DMS153 treated with DMSO at 0.1 percent for 48 hours (cell line): ENCODE data around the gene MOCS3.

Source experiments
- DNase-seq: peaks from one replicate; lab custom pipeline; 2025; ENCODE audit not compliant: unreplicated experiment; lab: John Stamatoyannopoulos, UW

Gene MOCS3

DNA sequence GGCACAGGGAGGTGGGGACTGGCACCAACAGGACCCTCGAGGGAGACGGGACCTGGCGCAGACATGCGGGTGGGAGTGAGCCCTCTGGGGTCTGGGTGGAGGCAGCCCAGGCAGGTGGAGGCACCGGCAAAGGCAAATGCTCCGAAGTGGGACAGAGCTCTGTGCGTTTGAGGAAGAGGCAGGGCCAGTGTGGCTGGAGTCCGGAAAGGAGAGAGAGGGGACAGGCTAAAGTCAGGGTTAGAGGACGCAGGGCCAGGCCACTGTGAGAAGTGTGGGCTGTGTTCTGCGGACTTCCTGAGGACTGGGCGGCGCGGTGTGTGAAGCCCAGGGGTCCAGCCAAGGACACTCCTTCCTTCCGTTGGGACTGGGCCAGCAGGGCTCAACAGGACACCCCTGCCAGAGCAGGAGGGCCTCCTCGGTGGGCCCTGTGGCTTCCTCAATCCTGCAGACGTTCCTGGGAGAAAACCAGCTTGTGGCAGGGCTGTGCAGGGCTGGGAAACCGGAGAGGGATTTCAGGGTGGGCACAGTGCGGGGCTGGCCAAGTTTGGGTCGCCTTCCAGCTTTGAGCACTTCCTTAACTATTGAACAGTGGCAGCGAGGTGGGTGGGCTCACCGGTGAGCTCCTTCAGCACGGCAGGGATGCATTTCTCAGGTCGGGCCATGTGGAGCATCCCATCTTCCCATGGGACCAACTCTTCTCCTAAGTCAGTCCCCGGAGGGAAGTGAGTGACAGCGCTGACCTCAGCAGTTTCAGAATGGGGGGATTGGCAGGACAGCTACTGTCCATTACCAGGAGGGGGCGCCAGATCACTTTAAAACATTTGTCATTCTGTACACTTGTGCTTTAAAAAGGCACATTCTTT lies 22.5 kb downstream of the MOCS3 start:
- DNase-seq, result peak; percentile 20

DNA sequence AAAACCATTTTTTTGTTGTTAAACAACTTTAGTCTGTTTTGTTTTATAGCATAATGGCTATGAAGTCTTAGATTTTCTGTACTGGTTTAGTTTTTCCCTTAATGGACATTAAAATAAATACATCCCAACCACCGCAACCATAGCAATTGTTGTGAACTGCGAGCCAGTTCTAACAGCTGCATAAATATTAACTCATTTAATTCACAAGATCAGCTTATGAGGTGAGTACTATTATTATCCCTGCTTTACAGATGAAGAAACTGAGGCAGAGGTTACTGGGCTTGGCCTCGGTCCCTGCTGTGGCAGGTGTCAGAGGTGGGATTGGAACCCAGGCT lies 23.1 kb downstream of the MOCS3 start:
- no peak for DNase-seq

DNA sequence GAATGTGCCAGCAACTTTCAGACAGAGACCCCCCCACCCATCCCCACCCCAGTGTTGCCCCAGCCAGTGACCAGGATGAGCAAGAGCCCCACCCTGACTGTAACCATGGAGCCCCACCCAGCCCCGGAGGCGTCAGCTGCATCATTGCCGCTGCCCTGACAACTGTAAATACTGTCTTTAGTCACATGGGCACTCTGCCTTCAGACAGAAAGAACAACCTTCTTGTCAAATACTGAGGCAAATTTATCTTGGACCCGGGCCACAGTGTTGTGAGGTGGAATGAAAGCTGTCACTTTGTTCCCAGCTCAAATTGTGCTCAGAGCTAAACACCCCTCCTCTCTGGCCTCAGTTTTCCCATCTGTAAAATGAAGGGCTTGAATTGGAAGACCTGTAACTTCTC lies 23.7 kb downstream of the MOCS3 start:
- DNase-seq, result peak; percentile 9

DNA sequence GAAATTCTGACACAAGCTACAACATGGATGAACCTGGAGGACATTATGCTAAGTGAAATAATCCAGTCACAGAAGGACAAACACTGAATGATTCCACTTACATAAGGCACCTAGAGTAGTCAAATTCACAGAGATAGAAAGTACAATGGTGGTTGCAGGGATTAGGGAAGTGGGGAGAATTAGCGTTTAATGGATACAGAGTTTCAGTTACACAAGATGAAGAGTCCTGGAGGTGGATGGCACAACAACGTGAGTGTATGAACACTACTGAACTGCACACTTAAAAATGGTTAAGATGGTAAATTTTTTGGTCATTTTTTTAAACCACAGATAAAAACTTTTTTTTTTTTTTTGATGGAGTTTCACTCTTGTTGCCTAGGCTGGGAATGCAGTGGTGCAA lies 24.7 kb downstream of the MOCS3 start:
- DNase-seq, result no peak

DNA sequence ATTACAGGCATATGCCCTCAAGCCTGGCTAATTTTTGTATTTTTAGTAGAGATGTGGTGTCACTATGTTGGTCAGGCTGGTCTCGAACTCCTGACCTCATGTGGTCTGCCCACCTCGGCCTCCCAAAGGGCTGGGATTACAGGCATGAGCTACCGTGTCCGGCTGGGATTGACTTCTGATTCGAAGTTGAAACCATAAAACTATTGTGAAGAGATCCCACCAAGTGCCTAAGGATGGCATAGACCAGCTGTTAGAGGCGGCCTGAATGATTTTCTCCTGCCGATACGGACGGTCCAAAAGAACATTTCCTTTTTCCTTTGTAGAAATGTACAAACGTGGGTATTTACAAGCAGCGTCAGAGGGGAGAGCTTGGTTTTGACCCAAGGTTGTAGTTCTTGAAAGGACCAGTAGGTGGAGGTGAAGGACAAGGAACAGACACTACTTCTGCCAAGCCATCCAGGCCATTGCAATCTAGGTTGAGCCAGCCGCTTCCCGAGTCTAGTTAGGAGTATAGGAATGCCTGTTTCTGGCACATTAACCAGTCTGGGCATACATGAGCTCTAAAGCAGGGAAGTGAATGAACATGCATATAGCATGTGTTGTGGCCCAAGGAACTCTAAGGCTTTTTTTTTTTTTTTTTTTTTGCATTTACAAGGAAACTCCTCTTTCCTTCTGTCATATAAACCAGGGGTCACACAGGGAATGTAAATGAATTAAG lies 29.0 kb downstream of the MOCS3 start:
- peak; percentile 67 for DNase-seq

DNA sequence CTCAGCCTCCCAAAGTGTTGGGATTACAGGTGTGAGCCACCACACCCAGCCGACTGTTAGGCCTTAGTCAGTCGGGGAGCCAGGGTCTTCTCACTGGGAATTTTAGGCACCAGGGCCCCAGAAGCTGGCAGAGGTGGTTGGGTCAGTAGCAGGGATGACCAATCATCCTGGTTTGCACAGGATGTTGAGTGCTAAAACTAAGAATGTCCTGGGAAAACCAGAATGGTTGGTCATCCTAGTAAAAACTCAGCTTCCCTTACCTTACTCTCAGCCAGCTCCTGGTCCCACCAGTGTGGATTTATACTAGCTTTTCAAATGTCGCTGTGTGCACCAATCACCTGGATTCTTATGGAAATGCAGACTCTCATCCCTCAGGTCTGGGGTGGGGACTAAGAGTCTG lies 32.5 kb downstream of the MOCS3 start:
- no peak for DNase-seq

DNA sequence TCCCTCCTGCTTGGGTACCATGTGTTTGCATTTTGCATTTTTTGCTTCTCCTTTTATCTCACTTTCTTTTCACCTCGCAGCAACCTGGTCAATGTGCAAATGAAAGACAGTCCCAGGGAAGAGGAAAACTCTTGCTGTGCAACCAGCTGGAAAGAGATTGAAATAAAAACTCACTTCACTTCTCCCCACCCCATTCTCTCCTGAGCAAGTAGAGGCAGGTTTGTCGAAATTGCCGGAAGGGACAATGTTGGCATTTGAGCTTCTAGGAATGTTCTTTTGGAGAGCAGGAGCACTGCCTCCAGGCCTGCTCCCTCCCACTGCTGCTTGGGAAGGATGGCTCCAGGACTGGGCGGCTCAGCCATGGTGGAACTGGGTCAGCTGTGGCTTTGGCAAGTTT lies 33.7 kb downstream of the MOCS3 start:
- no peak for DNase-seq

DNA sequence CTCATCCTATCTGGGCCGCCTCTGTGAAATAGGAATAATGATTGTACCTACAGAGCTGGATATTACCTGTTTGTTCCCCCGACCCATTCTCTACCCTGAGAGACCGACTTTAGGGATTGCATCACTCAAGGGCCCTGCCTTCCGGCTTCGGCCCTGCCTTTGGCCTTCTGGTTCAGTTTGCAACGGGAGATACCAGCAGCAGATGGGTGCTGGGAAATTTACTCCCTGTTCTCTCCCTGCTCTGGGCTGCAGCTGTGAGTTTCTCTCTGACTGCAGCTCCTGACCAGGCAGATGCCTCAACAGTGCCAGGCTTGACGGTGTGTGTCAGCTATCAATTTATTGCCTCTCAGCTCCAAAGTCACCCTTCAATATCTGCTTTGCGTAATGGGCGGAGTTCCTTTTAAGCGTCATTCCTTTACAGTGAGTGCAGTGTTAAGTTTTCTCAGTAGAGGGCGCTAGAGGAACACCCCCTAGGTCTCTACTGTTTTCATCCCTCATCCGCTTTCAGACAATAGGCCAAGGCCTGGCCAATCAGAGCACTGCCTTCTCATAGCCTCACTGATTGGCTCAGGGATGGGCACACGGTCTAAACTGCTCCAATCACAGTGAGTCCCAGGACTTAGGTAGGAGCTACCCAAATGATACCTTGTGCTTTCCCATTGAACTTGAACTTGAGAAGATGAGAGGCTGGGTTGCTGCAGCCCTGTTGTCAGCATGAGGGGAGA lies 34.3 kb downstream of the MOCS3 start:
- peak; percentile 21 for DNase-seq

DNA sequence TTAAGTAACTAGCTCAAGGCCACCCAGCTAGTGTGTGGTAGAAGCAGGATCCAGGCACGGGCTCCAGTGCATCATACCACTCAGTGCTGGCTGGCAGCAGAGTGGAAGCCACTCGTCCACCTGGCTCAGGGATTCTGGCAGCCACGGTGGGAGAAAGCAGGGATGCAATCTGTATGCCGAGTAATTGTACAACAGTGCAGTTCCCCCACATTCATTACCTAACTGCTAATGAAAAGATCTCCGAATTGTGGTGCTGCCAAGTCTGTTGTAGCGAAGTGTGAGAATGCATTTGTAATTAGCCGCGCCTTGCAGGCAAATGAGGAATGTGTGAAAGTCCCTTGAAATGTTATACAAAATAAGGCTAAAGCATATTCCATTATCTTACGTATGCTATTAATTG lies 35.3 kb downstream of the MOCS3 start:
- no peak for DNase-seq

DNA sequence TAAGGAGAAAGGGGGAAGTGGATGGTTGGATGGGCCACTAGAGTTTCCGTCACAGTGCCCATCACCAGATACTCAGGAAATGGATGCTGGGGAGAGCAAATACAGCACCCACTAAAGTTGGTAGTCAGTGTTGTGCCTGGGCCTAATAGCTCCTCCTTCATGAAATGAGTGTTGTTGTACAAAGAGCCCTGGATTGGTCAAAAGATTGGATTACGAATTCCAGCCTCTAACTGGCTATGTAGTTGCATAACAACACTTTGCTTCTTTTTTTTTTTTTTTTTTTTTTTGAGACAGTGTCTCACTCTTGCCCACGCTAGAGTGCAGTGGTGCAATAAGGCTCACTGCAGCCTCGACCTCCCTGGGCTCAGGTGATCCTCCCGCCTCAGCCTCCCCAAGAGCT lies 36.9 kb downstream of the MOCS3 start:
- no peak for DNase-seq

DNA sequence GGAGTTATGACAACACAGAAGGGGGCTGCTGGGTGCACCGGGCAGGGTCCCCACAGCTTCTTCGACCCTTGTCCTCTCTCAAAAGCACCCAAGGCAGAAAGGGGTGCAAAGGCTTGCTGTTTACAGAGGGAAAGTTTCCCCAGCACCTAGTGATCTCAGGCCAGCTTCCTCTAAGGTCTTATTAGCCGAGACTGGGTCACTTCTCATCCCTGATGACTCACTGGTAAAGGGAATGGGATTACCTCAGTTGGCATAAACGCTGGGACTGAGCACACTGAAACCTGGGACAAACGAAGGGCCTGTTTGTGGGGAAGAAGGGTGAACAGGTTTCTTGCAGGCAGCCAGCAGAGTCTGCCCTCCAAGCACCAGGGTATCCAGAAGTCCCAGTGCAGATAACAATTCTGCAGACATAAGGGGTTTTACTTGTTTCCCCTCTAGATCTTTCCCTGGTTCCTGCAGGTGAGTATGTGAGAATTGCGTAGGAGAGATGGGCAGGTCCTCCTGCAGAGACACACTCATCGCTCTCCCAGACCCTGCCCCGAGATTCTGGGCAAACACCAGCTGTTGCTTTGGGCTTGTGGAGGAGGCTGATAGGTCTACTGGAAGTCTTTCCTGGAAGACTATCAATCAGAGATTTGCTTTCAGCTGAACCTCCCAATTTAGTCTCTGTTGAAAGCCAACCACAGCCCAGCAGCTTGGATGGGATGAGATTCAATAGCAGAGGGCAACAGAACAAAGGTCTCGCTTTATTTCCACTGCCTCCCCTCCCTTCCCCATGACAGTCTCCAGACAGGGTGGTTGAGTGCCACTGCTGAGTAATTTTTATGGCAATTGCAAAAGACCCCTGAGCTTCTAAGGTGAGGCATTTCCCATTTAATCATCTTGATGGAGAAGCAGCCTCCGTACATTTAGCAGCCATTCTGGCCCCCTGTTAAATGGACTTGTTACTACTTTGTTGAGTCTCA lies 38.6 kb downstream of the MOCS3 start:
- DNase-seq, result no peak

DNA sequence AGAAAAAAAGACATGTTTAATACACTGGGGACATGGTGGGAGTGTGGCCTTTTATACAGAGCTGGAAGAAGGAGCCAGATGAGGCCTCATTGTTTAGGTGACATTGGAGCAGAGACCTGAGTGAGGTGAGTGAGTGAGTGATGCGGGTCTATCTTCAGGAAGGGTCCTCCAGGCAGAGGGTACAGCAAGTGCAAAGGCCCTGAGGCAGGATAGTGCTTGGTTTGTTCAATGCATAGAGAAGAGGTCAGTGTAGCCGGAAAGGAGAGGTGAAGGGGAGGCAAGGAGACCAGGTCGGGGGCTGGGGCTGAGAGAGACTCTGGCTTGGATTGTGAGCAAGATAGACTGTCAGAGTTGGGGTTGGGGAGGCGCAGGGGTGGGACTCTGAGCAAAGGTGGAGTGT lies 40.7 kb downstream of the MOCS3 start:
- no peak for DNase-seq

DNA sequence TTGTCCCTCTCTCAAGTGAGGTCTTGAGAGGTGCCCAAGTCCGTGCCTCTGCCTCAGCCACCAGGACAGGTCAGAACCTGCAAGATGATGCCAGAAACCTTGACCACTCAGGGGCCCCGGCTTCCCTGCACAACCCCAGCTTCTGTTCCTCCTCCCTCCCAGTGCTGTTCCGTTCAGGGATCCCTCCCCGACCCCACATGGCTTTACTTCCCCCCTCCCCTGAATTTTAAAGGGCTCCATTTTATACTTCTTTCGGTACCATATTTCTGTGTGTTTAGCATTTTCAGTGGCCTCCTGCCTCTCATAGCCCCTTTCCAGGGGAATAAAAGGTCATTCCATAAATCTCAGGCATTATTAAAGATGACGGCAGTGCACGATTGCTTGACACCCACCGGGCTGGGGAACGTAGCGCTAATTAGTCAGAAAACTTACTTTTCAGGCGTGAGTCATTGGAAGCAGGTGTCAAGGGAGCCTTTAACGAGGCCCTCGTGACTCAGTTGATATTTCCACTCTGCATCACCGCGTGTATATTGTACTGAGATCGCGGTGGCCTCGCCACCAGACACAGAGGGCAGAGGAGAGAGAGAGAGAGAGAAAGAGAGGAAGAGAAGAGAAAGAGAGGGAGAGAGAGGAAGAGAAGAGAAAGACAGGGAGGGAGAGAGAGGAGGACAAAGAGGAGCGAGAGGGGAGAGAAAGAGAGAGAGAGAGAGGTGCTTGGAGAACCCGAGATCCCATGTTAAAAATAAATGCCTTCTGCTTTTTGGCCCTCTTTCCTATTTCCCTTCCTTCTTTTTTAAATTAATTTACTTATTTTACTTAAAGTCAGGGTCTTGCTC lies 43.0 kb downstream of the MOCS3 start:
- DNase-seq, result no peak

DNA sequence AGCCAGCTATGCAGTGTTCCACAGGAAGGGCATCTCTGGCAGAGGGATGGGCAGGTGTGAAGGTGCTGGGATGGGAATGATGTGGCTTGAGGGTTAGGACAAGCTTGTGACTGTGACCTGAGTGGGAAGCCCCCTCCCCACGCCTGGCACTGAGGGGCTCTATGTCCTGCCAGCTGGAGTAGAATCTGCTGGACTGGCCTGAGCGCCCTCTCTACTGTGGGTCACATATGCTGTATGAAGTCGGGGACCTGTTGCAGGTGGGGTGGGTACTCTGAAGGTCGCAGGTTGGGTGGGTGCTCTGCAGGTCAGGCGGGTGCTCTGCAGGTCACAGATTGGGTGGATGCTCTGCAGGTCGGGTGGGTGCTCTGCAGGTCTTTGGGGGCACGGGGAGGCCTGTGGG lies 44.0 kb downstream of the MOCS3 start:
- no peak for DNase-seq

DNA sequence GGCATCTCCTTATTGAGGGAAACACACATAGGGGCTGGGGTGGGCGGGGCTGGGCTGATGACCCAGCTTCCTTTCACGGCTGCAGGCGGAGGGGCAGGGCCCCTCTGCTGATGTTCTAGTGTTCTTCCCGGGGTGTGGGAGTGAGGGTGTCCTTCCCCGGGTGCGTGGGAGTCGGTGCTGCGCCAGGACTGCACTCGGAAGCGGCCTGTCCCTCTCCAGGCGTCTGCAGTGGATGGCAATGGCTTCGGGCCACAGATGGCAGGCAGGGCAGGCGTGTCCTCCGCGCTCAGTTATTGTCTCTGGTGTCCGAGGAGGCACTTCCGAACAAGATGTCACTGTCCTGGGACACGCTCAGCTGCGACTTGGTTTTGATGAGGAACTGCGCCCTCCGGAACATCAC lies 45.1 kb downstream of the MOCS3 start:
- no peak for DNase-seq

DNA sequence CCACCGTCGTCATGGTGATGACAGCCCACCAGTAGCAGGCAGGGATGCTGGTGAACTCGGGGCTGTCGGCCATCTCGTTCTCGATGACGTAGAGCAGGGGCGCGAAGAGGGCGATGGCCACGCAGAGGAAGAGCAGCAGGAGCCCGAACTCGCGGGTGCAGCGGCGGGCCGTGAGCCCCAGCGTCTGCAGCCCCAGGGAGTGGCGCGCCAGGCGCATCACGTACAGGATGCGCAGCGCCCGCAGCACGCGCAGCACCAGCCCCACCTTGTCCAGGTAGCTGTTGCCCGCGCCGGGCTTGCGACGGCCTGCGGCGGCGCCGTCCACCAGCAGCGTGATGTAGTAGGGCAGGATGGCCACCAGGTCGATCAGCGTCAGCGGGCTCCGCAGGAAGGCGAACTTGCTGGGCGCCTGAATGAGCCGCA lies 45.7 kb downstream of the MOCS3 start:
- DNase-seq, result no peak

DNA sequence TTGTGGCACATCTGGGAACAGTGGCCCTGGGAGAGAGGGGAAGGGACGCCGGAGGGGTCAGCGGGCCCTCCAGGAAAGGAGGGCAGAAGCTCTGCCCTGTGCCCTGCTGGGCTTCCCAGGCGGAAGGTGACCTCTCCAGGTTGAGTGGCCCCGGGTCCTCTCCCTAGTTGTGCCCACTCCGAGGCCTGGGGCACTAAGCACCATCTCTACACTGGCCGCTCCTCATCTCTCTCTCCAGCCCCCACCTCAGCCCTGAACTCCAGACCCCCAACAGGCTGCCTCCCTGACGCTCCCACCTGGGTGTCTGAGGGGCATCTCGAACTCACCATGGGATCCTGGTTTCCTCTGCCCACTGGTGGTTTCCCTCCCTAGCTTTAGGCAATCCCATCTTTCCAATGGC lies 46.2 kb downstream of the MOCS3 start:
- no peak for DNase-seq

DNA sequence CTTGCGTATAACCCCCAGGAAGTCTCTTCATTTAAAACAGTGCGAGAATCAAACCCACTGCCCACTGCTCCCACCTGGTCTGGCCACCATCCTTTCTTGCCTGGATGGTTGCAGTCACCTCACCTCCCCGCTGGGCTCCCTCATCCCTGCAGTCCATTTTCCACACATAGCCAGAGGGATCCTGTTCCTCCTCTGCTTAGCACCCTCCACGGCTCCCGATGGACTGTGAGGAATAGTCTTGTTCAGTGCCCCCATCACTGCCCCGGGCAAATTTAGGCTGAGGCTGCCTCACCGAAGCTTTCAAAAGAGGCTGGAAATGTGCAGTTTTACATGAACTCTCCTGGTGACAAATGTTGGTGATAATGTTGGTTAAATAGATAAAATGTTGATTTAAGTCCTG lies 46.6 kb downstream of the MOCS3 start:
- DNase-seq, result no peak

DNA sequence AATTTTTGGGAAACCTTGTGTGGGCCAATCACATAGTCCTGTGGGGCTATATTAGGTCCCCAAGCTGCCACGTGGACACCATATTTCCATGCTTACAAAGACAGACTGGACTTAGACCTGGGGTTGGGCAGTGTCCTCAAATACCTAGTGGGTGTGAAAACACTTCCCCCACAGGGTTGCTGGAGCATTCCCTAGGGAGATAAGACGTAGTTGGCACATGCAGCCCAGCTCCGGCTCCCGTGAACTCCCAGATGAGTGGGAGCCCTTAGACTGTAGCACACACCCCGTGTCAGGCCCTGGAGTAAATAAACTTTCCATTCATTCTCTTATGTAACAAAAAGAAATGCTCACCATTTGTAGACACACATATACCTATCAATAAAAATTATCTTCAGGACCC lies 50.1 kb downstream of the MOCS3 start:
- no peak for DNase-seq
